B cell (primary cell): ENCODE results near the gene CCDC18. TPM values are rescaled to one million over a fixed set of nuclear protein-coding genes. Genes with fewer than 3 reads are reported as not detected.
"Not testable (repeated sequence)": the region's sequence is repeated elsewhere in the genome, so short reads cannot be mapped to it uniquely, and the experiment has no call there.

Experiments
- ATAC-seq: fragments of 200-7000 bp; cut with Tn5 transposase; one replicate; pipeline ENCODE4 v1.10.0; 2021; ENCODE audit warnings: low read depth, mild to moderate bottlenecking, moderate number of reproducible peaks, moderate library complexity
- CTCF ChIA-PET: fragments of 350-600 bp; sonication (Branson Sonifier 250); formaldehyde crosslinking; loops from one replicate; lab custom pipeline; 2021; ENCODE audit warnings: antibody characterized with exemption, inconsistent platforms; lab: Charles Lee
- POLR2A ChIA-PET: fragments of 350-600 bp; sonication (Branson Sonifier 250); formaldehyde crosslinking; loops from one replicate; lab custom pipeline; 2021; ENCODE audit warnings: antibody characterized with exemption; lab: Charles Lee
- DNase-seq: peaks from one replicate; pipeline ENCODE4 v3.0.0; 2013
- H2AFZ ChIP-seq: 2 replicates; pipeline ENCODE4 v1.6.1; 2012; ENCODE audit warnings: mild to moderate bottlenecking, low read depth, low read length; ENCODE audit not compliant: insufficient read depth, poor library complexity, severe bottlenecking
- H3K27ac ChIP-seq, 2 donors: 1 replicate in 1 of 2; 2 replicates in 1 of 2; pipeline ENCODE4 v1.5.1; 2012 to 2013; ENCODE audit warnings: low read length in 2 of 2, mild to moderate bottlenecking in 2 of 2, moderate library complexity in 1 of 2
- H3K27me3 ChIP-seq, 4 experiments: fragments of 200-600 bp in 1 of 4; sonication (generic) in 1 of 4; replicated peaks in 1 of 4; 1 replicate in 2 of 4; 2 replicates in 2 of 4; pipeline versions ENCODE4 v1.6.1 to v1.7.0; 2013 to 2016; ENCODE audit warnings: low read length in 3 of 4, mild to moderate bottlenecking in 2 of 4, mixed read lengths in 1 of 4, moderate library complexity in 1 of 4; ENCODE audit not compliant: insufficient read depth in 4 of 4, control insufficient read depth in 3 of 4; ENCODE audit errors: control extremely low read depth in 1 of 4
- H3K36me3 ChIP-seq, 2 experiments: replicated peaks in 1 of 2; 1 replicate in 1 of 2; 2 replicates in 1 of 2; pipeline versions ENCODE4 v1.6.1 to v1.7.1; 2013; ENCODE audit warnings: low read length in 1 of 2; ENCODE audit not compliant: insufficient read depth in 2 of 2, control insufficient read depth in 1 of 2; ENCODE audit errors: control extremely low read depth in 1 of 2, extremely low read depth in 1 of 2
- H3K4me1 ChIP-seq, 2 donors: fragments of 200-600 bp in 1 of 2; sonication (generic) in 1 of 2; 1 replicate in 1 of 2; 2 replicates in 1 of 2; pipeline versions ENCODE4 v1.5.1 to v1.6.1; 2013 to 2017; ENCODE audit warnings: low read length in 2 of 2; ENCODE audit not compliant: control insufficient read depth in 2 of 2, insufficient read depth in 2 of 2
- H3K4me2 ChIP-seq: replicated peaks from 2 replicates; pipeline ENCODE3; 2012; ENCODE audit warnings: mild to moderate bottlenecking, low read depth, low read length; ENCODE audit not compliant: poor library complexity, severe bottlenecking
- H3K4me3 ChIP-seq, 5 experiments: fragments of 200-600 bp in 1 of 5; sonication (generic) in 1 of 5; 1 replicate in 3 of 5; 2 replicates in 2 of 5; pipeline versions ENCODE4 v1.5.1 to v1.7.0; 2011 to 2016; ENCODE audit warnings: low read length in 4 of 5, mild to moderate bottlenecking in 4 of 5, low read depth in 2 of 5, control low read depth in 1 of 5, moderate library complexity in 1 of 5; ENCODE audit not compliant: insufficient read depth in 1 of 5; ENCODE audit errors: control extremely low read depth in 1 of 5, extremely low read depth in 1 of 5
- H3K79me2 ChIP-seq: fragments of 200-600 bp; sonication (generic); one replicate; pipeline ENCODE4 v1.6.0; 2016; ENCODE audit warnings: low read length; ENCODE audit not compliant: control insufficient read depth, insufficient read depth
- H3K9ac ChIP-seq: fragments of 200-600 bp; sonication (generic); 2 replicates; pipeline ENCODE4 v1.6.1; 2017; ENCODE audit warnings: mild to moderate bottlenecking, low read length, moderate library complexity
- H3K9me3 ChIP-seq, 3 donors: one replicate each; pipeline versions ENCODE4 v1.6.1 to v1.7.1; 2013; ENCODE audit warnings: low read length in 2 of 3; ENCODE audit not compliant: control insufficient read depth in 2 of 3, insufficient read depth in 1 of 3; ENCODE audit errors: control extremely low read depth in 1 of 3
- H4K20me1 ChIP-seq: 2 replicates; pipeline ENCODE4 v1.6.0; 2012; ENCODE audit warnings: mild to moderate bottlenecking, low read length; ENCODE audit not compliant: insufficient read depth, control insufficient read depth, poor library complexity, severe bottlenecking
- H3K27ac Mint-ChIP-seq: one replicate; pipeline ENCODE4 v1.8.0; 2021; ENCODE audit warnings: mixed read lengths
- H3K27me3 Mint-ChIP-seq: one replicate; pipeline ENCODE4 v1.8.0; 2021; ENCODE audit warnings: mixed read lengths
- H3K4me1 Mint-ChIP-seq: one replicate; pipeline ENCODE4 v1.8.0; 2021; ENCODE audit warnings: mixed read lengths
- H3K4me3 Mint-ChIP-seq: one replicate; pipeline ENCODE4 v1.8.0; 2021; ENCODE audit warnings: mixed read lengths
- H3K9me3 Mint-ChIP-seq: one replicate; pipeline ENCODE4 v1.8.0; 2022; ENCODE audit warnings: mixed read lengths; ENCODE audit not compliant: insufficient read depth
- EZH2 ChIP-seq: IDR thresholded peaks from 2 replicates; pipeline ENCODE4 v1.6.1; 2012; ENCODE audit warnings: borderline replicate concordance, low read depth, mild to moderate bottlenecking, moderate library complexity, low read length; ENCODE audit not compliant: insufficient read depth, poor library complexity, severe bottlenecking
- WGBS: methylation state at CpG from one replicate; pipeline ENCODE4 v1.1.5; 2013; ENCODE audit warnings: missing lambda C conversion rate; ENCODE audit not compliant: insufficient coverage; 5-methylcytosine and 5-hydroxymethylcytosine counted together
- intact Hi-C: fragments of 100-400 bp; cut with micrococcal nuclease; formaldehyde crosslinking; loops from one replicate; pipeline ENCODE4 v1.10.0; 2022
- polyA plus RNA-seq: library from polyadenylated mRNA; depleted of rRNA; stranded (reverse); fragments of >200 nt; gene quantifications from 2 replicates; pipeline ENCODE4 v1.2.3, GENCODE V29; 2012
- total RNA-seq, 2 donors: library from RNA; stranded (reverse); fragments of 120-200 nt in 1 of 2; gene quantifications; 1 replicate in 1 of 2; 2 replicates in 1 of 2; pipeline versions ENCODE4 v1.2.3 to v1.2.4, GENCODE V29; 2013 to 2022
- TF ChIP-seq, protein P1 (sequence below): fragments of 200-600 bp; IDR thresholded peaks from one replicate; pipeline ENCODE4 v1.8.0; 2022; ENCODE audit warnings: antibody characterized with exemption, mild to moderate bottlenecking

Gene CCDC18
- total and polyA plus RNA-seq, 2 donors (not counting 1 experiment from before 2014, with no cell fraction given) = 7.7 to 16.0 TPM

- CTCF ChIA-PET = no interaction called here
These were observed 13.5 kb upstream of the CCDC18 start for GRCh38 chr1:93167006-93167405.

GRCh38 chr1:93170141-93170678, 10.3 kb upstream of the CCDC18 start:
- H3K9ac ChIP-seq, H3K27ac Mint-ChIP-seq, DNase-seq, H3K36me3 ChIP-seq, H3K27me3 Mint-ChIP-seq, H2AFZ ChIP-seq, H3K9me3 Mint-ChIP-seq, H3K27me3 ChIP-seq, H3K4me3 ChIP-seq, H3K4me3 Mint-ChIP-seq, intact Hi-C loops, CTCF ChIA-PET, ATAC-seq, H3K4me2 ChIP-seq, H3K27ac ChIP-seq: not testable (repeated sequence)
- peaks cover 8 to 25% of the 10 kb centered on the region in 2 donors for H3K4me1 ChIP-seq
- 98% methylated on average over 31 of the region's 36 CpGs for WGBS
- peaks cover 52% of the 10 kb centered on the region for H3K4me1 Mint-ChIP-seq
- peaks cover 62% of the 10 kb centered on the region for H4K20me1 ChIP-seq
- peaks cover 0 to 12% (median 4%) of the 10 kb centered on the region in 3 donors for H3K9me3 ChIP-seq
- H3K79me2 ChIP-seq = peaks cover 96% of the 10 kb centered on the region
- POLR2A ChIA-PET = interaction anchor here (0.6 kb wide), 1 partner anchor 851 kb away, joined by 3 read pairs; no protein-coding TSS in a partner anchor

More at GRCh38 chr1:93167006-93167405, 13.5 kb upstream of the CCDC18 start:
- DNase-seq (no peak), ATAC-seq (no peak)
- H3K27ac ChIP-seq = no peak overlapping the region
- peaks cover 3% of the 10 kb centered on the region in 2 experiments for H3K36me3 ChIP-seq
- no peak overlapping the region for H3K27ac Mint-ChIP-seq
- intact Hi-C loops = no loop called here
- TF ChIP-seq, protein P1, sequence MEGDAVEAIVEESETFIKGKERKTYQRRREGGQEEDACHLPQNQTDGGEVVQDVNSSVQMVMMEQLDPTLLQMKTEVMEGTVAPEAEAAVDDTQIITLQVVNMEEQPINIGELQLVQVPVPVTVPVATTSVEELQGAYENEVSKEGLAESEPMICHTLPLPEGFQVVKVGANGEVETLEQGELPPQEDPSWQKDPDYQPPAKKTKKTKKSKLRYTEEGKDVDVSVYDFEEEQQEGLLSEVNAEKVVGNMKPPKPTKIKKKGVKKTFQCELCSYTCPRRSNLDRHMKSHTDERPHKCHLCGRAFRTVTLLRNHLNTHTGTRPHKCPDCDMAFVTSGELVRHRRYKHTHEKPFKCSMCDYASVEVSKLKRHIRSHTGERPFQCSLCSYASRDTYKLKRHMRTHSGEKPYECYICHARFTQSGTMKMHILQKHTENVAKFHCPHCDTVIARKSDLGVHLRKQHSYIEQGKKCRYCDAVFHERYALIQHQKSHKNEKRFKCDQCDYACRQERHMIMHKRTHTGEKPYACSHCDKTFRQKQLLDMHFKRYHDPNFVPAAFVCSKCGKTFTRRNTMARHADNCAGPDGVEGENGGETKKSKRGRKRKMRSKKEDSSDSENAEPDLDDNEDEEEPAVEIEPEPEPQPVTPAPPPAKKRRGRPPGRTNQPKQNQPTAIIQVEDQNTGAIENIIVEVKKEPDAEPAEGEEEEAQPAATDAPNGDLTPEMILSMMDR = no peak
- no peak for TF ChIP-seq EZH2
- H3K4me3 Mint-ChIP-seq = no peak overlapping the region
- no peak overlapping the region for H3K4me3 ChIP-seq
- no peaks in the 10 kb centered on the region for H3K27me3 Mint-ChIP-seq
- H3K4me1 ChIP-seq = peaks cover 5 to 11% of the 10 kb centered on the region in 2 donors
- H3K9me3 Mint-ChIP-seq = peaks cover 8% of the 10 kb centered on the region
- H3K9me3 ChIP-seq = peaks cover 0 to 12% (median 4%) of the 10 kb centered on the region in 3 donors
- POLR2A ChIA-PET = no interaction called here
- no peak overlapping the region for H2AFZ ChIP-seq
- H3K4me2 ChIP-seq = no peak overlapping the region
- H3K27me3 ChIP-seq = no peaks in the 10 kb centered on the region
- peaks cover 93% of the 10 kb centered on the region for H3K79me2 ChIP-seq
- peaks cover 59% of the 10 kb centered on the region for H4K20me1 ChIP-seq
- peaks cover 46% of the 10 kb centered on the region for H3K4me1 Mint-ChIP-seq
- H3K9ac ChIP-seq = no peak overlapping the region
